ENCODE results near the gene KCNJ14. TPM values are rescaled to one million over a fixed set of nuclear protein-coding genes. Genes with fewer than 3 reads are reported as not detected.

KCNJ14 gene
- total RNA-seq, 4 donors from 2014 or later, result 0.42 to 0.86 (median 0.51) TPM

DNA sequence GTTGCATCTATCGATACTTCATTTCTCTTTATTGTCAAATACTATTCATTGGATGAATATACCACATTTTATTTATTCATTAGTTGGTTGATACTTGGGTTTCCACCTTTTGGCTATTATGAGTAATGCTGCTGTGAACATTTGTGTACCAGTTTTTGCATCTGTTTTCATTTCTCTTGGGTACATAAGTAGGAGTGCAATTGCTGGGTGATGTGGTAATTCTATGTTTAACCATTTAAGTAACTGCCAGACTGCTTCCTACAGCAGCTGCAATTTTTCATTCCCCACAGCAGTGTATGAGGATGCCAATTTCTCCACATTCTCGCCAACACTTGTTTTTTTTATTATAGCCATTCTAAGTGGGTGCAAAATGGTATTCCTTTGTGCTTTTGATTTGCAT, 2.6 kb downstream of the KCNJ14 start:
- Histone ChIP-seq H3K36me3 (peaks cover 8 to 53% (median 39%) of the 10 kb centered on the region in 4 donors), H3K9me3 (no peaks in the 10 kb centered on the region), H3K27ac (replicated peaks in 1 of 4) (no peak overlapping the region), H3K27me3 (no peaks in the 10 kb centered on the region), H3K4me3 (no peak overlapping the region), H3K4me1 (no peaks in the 10 kb centered on the region)
- TF ChIP-seq, protein P1, sequence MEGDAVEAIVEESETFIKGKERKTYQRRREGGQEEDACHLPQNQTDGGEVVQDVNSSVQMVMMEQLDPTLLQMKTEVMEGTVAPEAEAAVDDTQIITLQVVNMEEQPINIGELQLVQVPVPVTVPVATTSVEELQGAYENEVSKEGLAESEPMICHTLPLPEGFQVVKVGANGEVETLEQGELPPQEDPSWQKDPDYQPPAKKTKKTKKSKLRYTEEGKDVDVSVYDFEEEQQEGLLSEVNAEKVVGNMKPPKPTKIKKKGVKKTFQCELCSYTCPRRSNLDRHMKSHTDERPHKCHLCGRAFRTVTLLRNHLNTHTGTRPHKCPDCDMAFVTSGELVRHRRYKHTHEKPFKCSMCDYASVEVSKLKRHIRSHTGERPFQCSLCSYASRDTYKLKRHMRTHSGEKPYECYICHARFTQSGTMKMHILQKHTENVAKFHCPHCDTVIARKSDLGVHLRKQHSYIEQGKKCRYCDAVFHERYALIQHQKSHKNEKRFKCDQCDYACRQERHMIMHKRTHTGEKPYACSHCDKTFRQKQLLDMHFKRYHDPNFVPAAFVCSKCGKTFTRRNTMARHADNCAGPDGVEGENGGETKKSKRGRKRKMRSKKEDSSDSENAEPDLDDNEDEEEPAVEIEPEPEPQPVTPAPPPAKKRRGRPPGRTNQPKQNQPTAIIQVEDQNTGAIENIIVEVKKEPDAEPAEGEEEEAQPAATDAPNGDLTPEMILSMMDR (IDR thresholded peaks at IDR 0.05), result no peak
- TF ChIP-seq POLR2A (IDR thresholded peaks at IDR 0.05; ENCODE audit: low read depth), result no peak
- no peak for TF ChIP-seq EP300 (IDR thresholded peaks at IDR 0.05)
- no peak for TF ChIP-seq POLR2AphosphoS5 (IDR thresholded peaks at IDR 0.05)
- DNase-seq (ENCODE audit: extremely low spot score), result no peak
- intact Hi-C loops (cut with DNase I), result no loop called here
- WGBS, result 83% methylated on average over 2 of the region's 2 CpGs

DNA sequence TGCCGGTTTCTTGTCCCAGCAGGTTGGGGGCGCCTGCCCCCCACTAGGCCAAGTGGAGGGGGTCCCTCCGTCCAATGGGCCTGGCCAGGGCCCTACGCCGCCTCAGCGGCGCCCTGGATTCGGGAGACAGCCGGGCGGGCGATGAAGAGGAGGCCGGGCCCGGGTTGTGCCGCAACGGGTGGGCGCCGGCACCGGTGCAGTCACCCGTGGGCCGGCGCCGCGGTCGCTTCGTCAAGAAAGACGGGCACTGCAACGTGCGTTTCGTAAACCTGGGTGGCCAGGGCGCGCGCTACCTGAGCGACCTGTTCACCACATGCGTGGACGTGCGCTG, 6.2 kb downstream of the KCNJ14 start:
- TF ChIP-seq EP300 (IDR thresholded peaks at IDR 0.05), result no peak
- TF ChIP-seq POLR2AphosphoS5 (IDR thresholded peaks at IDR 0.05), result no peak
- TF ChIP-seq, protein P1 (IDR thresholded peaks at IDR 0.05), result no peak
- no peak for TF ChIP-seq POLR2A (IDR thresholded peaks at IDR 0.05; ENCODE audit: low read depth)
- 91% methylated on average over 9 of the region's 36 CpGs for WGBS
- DNase-seq (ENCODE audit: extremely low spot score), result no peak

DNA sequence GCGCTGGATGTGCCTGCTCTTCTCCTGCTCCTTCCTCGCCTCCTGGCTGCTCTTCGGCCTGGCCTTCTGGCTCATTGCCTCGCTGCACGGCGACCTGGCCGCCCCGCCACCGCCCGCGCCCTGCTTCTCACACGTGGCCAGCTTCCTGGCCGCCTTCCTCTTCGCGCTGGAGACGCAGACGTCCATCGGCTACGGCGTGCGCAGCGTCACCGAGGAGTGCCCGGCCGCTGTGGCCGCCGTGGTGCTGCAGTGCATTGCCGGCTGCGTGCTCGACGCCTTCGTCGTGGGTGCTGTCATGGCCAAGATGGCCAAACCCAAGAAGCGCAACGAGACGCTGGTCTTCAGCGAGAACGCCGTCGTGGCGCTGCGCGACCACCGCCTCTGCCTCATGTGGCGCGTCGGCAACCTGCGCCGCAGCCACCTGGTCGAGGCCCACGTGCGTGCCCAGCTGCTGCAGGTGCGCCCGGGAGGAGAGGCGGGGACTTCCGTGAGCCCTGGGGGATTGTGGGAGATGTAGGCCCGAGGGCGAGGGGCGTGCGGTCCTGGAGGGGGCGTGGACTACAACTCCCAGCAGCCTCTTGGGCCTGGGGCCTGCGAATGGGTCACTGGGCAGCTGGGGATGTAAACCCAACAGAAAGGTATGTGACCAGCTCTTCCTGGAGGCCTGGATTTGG, 6.7 kb downstream of the KCNJ14 start:
- intact Hi-C loops (cut with DNase I), result no loop called here
- H3K4me1 ChIP-seq, result no peaks in the 10 kb centered on the region
- DNase-seq (ENCODE audit: extremely low spot score), result no peak
- WGBS, result 71% methylated on average over 52 of the region's 62 CpGs
- TF ChIP-seq POLR2AphosphoS5 (IDR thresholded peaks at IDR 0.05) (no peak), POLR2A (IDR thresholded peaks at IDR 0.05; ENCODE audit: low read depth) (no peak), EP300 (IDR thresholded peaks at IDR 0.05) (no peak)
- TF ChIP-seq, protein P1 (IDR thresholded peaks at IDR 0.05), result no peak
- peaks cover 0 to 14% (median under 1%) of the 10 kb centered on the region in 4 donors for H3K36me3 ChIP-seq
- H3K27ac ChIP-seq (replicated peaks in 1 of 4), result no peak overlapping the region
- no peak overlapping the region for H3K4me3 ChIP-seq
- H3K27me3 ChIP-seq, result no peaks in the 10 kb centered on the region
- H3K9me3 ChIP-seq, result no peaks in the 10 kb centered on the region

More for the DNA sequence above, 6.2 kb downstream of the KCNJ14 start:
- Histone ChIP-seq H3K4me3 (no peak overlapping the region), H3K4me1 (no peaks in the 10 kb centered on the region), H3K27me3 (no peaks in the 10 kb centered on the region), H3K36me3 (peaks cover 0 to 19% (median 5%) of the 10 kb centered on the region in 4 donors), H3K27ac (replicated peaks in 1 of 4) (no peak overlapping the region), H3K9me3 (no peaks in the 10 kb centered on the region)
- intact Hi-C loops (cut with DNase I), result no loop called here

DNA sequence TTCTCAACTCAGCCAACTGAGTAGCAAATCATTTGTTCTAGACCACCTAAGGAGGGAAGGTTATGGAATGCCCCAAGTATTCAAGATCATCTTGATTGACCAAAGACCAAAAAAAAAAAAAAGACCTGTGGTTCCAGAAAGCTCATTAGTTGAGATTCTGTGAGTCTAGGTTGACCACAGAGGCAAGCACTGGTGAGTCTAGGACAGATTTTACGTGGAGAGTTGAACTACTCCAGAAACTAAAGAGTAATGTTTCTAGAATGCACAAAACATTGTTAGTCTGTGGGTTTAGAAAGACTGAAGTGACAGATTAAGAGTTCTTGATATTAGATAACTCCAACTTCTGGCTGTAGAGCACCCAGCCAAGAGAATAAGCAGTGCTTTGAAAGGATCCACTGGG, 9.8 kb downstream of the KCNJ14 start:
- no peak overlapping the region for H3K27ac ChIP-seq (replicated peaks in 1 of 4)
- WGBS, result 100% methylated on average over 1 of the region's 1 CpG
- no peak overlapping the region for H3K4me3 ChIP-seq
- no peak for DNase-seq (ENCODE audit: extremely low spot score)
- no peaks in the 10 kb centered on the region for H3K27me3 ChIP-seq
- intact Hi-C loops (cut with DNase I), result no loop called here
- peaks cover 9 to 13% (median 11%) of the 10 kb centered on the region in 4 donors for H3K4me1 ChIP-seq
- H3K36me3 ChIP-seq, result peaks cover 0 to 12% (median 1%) of the 10 kb centered on the region in 4 donors
- H3K9me3 ChIP-seq, result no peaks in the 10 kb centered on the region
- TF ChIP-seq POLR2AphosphoS5 (IDR thresholded peaks at IDR 0.05) (no peak), EP300 (IDR thresholded peaks at IDR 0.05) (no peak), POLR2A (IDR thresholded peaks at IDR 0.05; ENCODE audit: low read depth) (no peak)
- TF ChIP-seq, protein P1 (IDR thresholded peaks at IDR 0.05), result no peak
